ENCODE results near the gene MAGI1.

The MAGI1 gene

DNA sequence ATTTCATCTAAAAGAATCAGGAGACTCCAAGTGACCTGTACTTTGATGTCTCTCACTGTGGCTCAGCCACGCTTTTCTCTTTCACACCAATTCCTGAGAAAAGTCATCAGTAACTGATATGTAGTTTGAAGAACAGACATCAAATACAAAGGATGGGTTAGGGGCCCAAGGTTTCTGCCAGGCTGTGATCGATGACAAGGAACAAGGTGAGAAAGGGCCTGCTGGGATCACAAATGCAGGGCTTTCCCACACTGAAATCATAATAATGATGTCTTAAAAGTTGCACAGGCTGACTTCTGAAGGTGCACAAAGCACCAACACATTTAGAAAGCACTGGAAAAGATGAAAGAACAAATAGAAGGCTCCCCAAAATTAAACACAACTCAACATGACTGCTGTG lies 396.9 kb downstream of the MAGI1 start:
- H3K4me1 ChIP-seq: peaks cover 0 to 55% (median 22%) of the 10 kb centered on the region in 4 donors
- intact Hi-C loops (cut with DNase I; ENCODE audit: low total_unique reads): no loop called here
- peak overlapping the region; percentile 36 to 63 for H3K27ac ChIP-seq
- no peak overlapping the region for H3K4me3 ChIP-seq
- H3K9me3 ChIP-seq: peaks cover 0 to 9% (median 0%) of the 10 kb centered on the region in 3 donors
- H3K36me3 ChIP-seq: no peaks in the 10 kb centered on the region
- TF ChIP-seq, protein P1, sequence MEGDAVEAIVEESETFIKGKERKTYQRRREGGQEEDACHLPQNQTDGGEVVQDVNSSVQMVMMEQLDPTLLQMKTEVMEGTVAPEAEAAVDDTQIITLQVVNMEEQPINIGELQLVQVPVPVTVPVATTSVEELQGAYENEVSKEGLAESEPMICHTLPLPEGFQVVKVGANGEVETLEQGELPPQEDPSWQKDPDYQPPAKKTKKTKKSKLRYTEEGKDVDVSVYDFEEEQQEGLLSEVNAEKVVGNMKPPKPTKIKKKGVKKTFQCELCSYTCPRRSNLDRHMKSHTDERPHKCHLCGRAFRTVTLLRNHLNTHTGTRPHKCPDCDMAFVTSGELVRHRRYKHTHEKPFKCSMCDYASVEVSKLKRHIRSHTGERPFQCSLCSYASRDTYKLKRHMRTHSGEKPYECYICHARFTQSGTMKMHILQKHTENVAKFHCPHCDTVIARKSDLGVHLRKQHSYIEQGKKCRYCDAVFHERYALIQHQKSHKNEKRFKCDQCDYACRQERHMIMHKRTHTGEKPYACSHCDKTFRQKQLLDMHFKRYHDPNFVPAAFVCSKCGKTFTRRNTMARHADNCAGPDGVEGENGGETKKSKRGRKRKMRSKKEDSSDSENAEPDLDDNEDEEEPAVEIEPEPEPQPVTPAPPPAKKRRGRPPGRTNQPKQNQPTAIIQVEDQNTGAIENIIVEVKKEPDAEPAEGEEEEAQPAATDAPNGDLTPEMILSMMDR (IDR thresholded peaks at IDR 0.05): no peak
- DNase-seq: no peak
- no peaks in the 10 kb centered on the region for H3K27me3 ChIP-seq

DNA sequence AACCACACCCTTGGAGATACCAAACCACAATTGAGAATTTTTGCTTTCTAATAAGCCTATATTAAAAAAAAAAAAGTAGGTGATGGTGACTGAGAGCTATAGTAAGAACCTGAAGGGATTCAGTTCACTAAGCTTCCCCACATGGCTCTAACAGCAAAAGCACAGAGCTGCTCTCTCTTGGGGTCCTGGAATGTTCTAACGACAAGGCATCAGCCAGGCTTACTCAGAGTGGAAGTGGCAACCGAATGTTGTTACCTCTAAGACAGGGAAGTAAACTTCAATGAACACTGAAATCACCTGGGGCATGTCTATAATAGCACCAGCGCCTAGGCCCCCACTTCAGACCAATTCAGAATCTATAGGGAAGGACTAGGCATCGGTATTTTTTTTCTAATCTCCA lies 397.7 kb downstream of the MAGI1 start:
- Histone ChIP-seq H3K9me3 (peaks cover 0 to 1% (median 0%) of the 10 kb centered on the region in 3 donors), H3K27ac (peak overlapping the region; percentile 36 to 63), H3K4me3 (no peak overlapping the region), H3K4me1 (peaks cover 0 to 55% (median 22%) of the 10 kb centered on the region in 4 donors), H3K27me3 (no peaks in the 10 kb centered on the region), H3K36me3 (no peaks in the 10 kb centered on the region)
- DNase-seq: no peak
- intact Hi-C loops (cut with DNase I; ENCODE audit: low total_unique reads): no loop called here
- TF ChIP-seq, protein P1 (IDR thresholded peaks at IDR 0.05): no peak

DNA sequence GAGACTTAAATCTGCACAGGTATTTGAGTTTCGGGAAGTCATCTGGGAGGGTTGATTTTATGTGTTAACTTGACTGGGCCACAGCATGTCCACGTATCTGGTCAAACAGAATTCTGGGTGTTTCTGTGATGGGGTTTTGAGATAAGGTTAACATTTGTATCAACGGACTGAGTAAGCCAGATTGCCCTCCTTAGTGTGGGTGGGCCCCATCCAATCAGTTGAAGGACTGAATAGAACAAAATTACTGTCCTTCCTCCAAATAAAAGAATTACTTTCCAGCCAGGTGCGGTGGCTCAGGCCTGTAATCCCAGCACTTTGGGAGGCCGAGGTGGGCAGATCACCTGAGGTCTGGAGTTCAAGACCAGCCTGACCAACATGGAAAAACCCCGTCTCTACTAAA lies 399.3 kb downstream of the MAGI1 start:
- DNase-seq: no peak
- Histone ChIP-seq H3K4me3 (no peak overlapping the region), H3K4me1 (peaks cover 0 to 44% (median 20%) of the 10 kb centered on the region in 4 donors), H3K9me3 (no peaks in the 10 kb centered on the region), H3K36me3 (no peaks in the 10 kb centered on the region), H3K27ac (no peak overlapping the region), H3K27me3 (no peaks in the 10 kb centered on the region)
- TF ChIP-seq, protein P1 (IDR thresholded peaks at IDR 0.05): no peak
- intact Hi-C loops (cut with DNase I; ENCODE audit: low total_unique reads): no loop called here

DNA sequence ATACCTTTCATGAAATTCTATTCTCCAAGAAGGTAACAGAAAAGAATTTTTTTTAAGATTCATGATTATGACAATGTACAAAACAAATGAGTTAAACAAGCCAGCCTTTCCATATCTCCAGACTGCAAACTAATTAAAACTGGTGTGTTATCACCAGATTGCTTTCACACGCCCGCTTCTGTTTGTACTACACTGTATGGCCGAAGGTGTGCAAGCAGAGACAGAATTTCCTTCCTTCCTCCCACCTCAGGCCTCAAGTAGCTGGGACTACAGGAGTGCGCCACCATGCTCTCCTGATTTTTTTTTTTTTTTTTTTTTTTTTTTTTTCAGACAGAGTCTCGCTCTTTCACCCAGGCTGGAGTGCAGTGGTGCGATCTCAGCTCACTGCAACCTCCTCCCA lies 400.4 kb downstream of the MAGI1 start:
- TF ChIP-seq, protein P1 (IDR thresholded peaks at IDR 0.05): no peak
- H3K27me3 ChIP-seq: no peaks in the 10 kb centered on the region

DNA sequence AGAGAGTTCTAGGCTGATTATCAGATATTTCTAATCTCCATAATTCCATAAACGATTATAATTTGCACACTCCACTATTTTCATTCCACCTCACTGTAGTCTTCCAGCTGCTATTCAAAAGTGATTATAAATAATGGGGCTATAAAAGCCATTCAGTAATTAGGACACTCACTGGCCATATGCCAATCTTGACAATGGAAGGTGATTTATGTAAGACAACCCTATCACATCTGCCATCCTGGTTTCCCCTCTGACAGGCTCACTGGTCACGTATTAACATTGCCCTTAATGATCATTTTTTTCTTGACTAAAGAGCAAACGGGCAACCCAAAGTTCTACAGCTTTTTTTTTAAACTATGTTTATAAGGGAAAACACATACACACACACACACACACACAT lies 402.4 kb downstream of the MAGI1 start:
- Histone ChIP-seq H3K27ac (no peak overlapping the region), H3K9me3 (no peaks in the 10 kb centered on the region), H3K36me3 (no peaks in the 10 kb centered on the region), H3K4me3 (no peak overlapping the region), H3K27me3 (no peaks in the 10 kb centered on the region), H3K4me1 (peaks cover 0 to 28% (median 11%) of the 10 kb centered on the region in 4 donors)
- intact Hi-C loops (cut with DNase I; ENCODE audit: low total_unique reads): no loop called here
- no peak for DNase-seq
- TF ChIP-seq, protein P1 (IDR thresholded peaks at IDR 0.05): no peak

More for the DNA sequence above, 400.4 kb downstream of the MAGI1 start:
- intact Hi-C loops (cut with DNase I; ENCODE audit: low total_unique reads): no loop called here
- DNase-seq: no peak
- H3K9me3 ChIP-seq: no peaks in the 10 kb centered on the region
- no peak overlapping the region for H3K4me3 ChIP-seq
- no peak overlapping the region for H3K27ac ChIP-seq
- no peaks in the 10 kb centered on the region for H3K36me3 ChIP-seq
- H3K4me1 ChIP-seq: peaks cover 0 to 33% (median 18%) of the 10 kb centered on the region in 4 donors

DNA sequence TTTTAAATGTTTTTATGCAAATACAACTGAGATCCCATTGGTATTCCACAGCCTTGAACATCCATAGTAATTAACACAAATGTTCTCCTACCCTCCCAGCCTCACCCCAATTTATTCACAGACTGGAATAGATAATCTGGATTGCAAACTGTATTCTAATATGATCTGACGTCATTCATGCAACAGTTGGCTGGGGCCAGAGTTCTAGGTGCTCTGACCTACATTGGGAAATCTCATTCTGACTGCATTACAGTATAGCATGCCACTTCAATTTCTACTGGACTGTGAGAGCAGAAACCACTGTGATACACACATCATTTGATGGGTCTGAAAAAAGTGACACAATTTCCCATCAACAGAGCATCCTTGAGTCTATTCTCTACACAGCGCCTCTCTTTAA lies 403.1 kb downstream of the MAGI1 start:
- no peaks in the 10 kb centered on the region for H3K27me3 ChIP-seq
- no peaks in the 10 kb centered on the region for H3K9me3 ChIP-seq
- no peak for DNase-seq
- no peak overlapping the region for H3K27ac ChIP-seq
- H3K4me3 ChIP-seq: no peak overlapping the region
- H3K4me1 ChIP-seq: peaks cover 0 to 21% (median 5%) of the 10 kb centered on the region in 4 donors
- TF ChIP-seq, protein P1 (IDR thresholded peaks at IDR 0.05): no peak
- intact Hi-C loops (cut with DNase I; ENCODE audit: low total_unique reads): no loop called here
- no peaks in the 10 kb centered on the region for H3K36me3 ChIP-seq

All from tibial artery (tissue), 4 donors.